AML-193 (cell line): ENCODE data around the gene RHOBTB3.
A peak's percentile ranks its signal among the peaks of the same experiment; 100 is the strongest.
"Not testable (repeated sequence)": the region's sequence is repeated elsewhere in the genome, so short reads cannot be mapped to it uniquely, and the experiment has no call there.

Experiments used
- DNase-seq, 2 experiments: peaks; one replicate each; lab custom pipeline; 2025; lab: John Stamatoyannopoulos, UW

The RHOBTB3 gene

GRCh38 chr5:95818181-95819147, 87.3 kb downstream of the RHOBTB3 start:
- DNase-seq = peak; percentile 99

GRCh38 chr5:95821110-95822021, 90.2 kb downstream of the RHOBTB3 start:
- DNase-seq = no peak

DNA sequence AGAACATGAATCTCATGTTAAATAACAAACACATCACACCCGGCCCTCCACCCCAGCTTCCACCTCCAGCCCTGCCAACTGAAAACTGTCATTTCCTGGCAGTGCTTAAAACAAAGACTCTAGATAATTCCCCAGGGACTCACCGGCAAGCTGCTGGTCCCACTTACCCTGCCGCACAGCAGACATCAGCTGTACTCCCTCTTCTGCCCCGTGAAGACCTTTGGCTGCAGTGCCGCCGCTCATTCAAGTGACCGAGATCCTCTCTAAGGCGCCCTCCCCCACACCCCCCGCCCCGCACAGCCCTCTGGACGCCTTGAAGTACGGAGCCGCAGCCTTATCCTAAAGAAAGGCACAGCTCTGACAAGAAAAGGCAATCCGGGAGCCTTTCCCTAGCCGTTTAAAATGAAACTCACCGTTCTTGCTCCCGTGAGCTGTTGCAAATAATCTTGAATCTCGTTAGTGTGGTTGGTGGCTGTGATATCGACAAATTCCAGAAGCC, 91.0 kb downstream of the RHOBTB3 start:
- peak; percentile 37 to 39 for DNase-seq

GRCh38 chr5:95822542-95823181, 91.5 kb downstream of the RHOBTB3 start, which contains the start of gene GLRX:
GLRX (minus strand) TSS chr5:95822726; CDS start chr5:95822662, 64 bp downstream.
- DNase-seq = peak; percentile 71 to 73

- DNase-seq = no peak
These were observed 92.1 kb downstream of the RHOBTB3 start for GRCh38 chr5:95823218-95823737.

GRCh38 chr5:95823738-95824609, 92.8 kb downstream of the RHOBTB3 start:
- DNase-seq = peak; percentile 78 to 79

- DNase-seq = no peak
These were observed 93.6 kb downstream of the RHOBTB3 start for GRCh38 chr5:95824747-95825146.

- no peak for DNase-seq
These were observed 94.4 kb downstream of the RHOBTB3 start for GRCh38 chr5:95825495-95825894.

GRCh38 chr5:95826949-95827891, 96.1 kb downstream of the RHOBTB3 start:
- no peak for DNase-seq

- no peak for DNase-seq
These were observed 96.7 kb downstream of the RHOBTB3 start for GRCh38 chr5:95827892-95828246.

- DNase-seq = no peak
These were observed 99.1 kb downstream of the RHOBTB3 start for GRCh38 chr5:95830226-95830625.

GRCh38 chr5:95832664-95833063, 101.5 kb downstream of the RHOBTB3 start:
- no peak for DNase-seq

GRCh38 chr5:95835682-95836385, 104.7 kb downstream of the RHOBTB3 start:
- DNase-seq = peak; percentile 38 to 53

DNA sequence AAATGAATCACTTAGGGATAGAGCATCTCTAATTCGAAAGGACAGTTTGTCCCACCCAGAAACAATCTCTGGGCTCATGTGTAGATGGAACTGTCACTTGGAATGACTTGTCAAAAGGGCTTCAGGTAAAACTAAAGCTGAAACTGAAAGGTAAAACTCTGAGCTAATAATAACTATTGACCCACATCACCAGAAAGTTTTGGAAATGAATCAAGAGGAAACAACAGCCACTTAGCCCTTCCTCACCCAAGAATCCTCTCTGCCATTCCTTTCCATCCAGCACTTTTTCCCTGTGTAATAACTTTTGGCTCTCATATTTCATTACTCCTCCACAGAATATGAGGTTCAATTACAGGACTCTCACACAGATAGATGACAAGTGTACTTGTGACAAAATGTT, 105.4 kb downstream of the RHOBTB3 start:
- DNase-seq = no peak

DNA sequence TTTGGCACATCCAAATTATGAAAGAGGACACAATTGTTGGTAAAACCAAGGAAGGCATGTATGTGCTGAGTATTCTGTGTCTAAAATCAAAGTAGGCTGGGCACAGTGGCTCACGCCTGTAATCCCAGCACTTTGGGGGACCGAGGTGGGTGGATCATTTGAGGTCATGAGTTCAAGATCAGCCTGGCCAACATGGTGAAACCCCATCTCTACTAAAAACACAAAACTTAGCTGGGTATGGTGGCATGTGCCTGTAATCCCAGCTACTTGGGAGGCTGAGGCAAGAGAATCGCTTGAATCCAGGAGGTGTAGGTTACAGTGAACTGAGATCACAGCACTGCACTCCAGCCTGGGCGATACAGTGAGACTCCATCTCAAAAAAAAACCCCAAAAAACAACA, 105.8 kb downstream of the RHOBTB3 start:
- not testable (repeated sequence) for DNase-seq

GRCh38 chr5:95837492-95837891, 106.4 kb downstream of the RHOBTB3 start:
- DNase-seq = no peak

DNA sequence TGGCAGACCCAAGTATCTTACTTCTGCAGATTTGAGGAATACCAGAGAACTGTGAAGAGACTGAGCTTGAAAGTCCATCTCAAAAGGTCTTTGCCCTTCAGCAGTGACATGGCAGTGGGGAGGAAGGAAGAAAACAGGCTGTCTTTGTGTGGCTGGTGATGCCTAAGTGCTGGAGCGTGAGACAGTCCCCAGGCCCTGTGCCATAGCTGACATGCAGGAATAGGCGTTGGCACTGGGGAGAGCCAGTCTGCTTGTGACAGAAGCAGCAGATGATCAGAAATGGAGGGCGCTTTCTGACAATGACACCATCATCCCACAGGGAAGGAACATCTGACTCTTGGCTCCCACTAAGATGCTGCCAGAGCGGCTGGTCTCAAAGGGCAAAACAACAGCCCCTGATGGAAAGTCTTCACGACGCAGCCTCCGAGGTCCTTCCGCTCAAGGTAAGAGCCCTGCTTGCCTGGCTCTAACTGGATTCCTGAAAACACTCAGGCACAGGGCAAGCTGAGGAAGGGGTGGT, 106.9 kb downstream of the RHOBTB3 start:
- no peak for DNase-seq

DNA sequence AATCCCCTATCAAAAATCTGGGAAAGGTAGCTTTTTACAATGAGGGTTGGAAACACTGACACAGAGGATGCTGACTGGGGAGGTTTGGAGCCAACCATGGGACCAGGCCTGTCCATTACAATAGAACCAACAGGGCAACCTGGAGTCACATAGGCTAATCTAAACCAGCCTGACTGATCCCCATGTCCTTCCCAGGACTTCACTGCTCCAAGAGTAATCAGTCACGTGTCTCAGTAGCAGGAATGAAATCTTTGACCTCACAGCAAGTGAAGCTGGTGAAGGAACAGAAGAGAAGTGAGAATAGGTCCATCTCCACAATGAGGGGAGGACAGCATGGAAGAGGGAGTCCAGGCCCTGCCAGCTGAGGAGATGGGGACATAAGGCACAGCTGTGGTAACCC, 107.4 kb downstream of the RHOBTB3 start:
- no peak for DNase-seq

DNA sequence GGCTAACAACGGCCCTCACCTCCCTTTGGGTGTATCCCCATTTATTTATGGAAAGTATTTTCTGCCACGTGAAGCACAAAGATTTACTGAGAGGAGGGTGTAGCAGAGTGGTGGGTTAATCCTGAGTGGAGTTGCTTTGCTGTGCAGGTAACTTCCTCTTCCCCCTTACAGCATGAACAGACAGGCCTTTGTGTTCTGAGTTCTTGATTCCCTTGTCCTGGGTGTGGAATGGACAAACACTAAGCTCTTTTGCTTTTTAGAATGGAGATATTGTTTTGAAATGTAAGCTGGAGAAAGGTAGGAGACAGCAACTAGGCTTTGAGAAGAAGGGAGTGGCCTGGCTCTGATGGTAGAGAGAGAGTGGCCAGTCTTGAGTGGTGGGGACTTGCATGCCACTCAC, 108.5 kb downstream of the RHOBTB3 start:
- DNase-seq = no peak
